Mammary epithelial cell (primary cell): ENCODE data around the gene ARL5C.

Experiments
- CTCF ChIP-seq, 2 donors: IDR thresholded peaks in 1 of 2; conservative IDR thresholded peaks in 1 of 2; 2 replicates each; pipeline ENCODE4 v1.5.1; 2011 to 2012; ENCODE audit warnings: inconsistent platforms in 2 of 2, low read length in 2 of 2, mild to moderate bottlenecking in 2 of 2, control low read depth in 1 of 2, low read depth in 1 of 2; ENCODE audit not compliant: insufficient read depth in 1 of 2; ENCODE audit errors: extremely low read depth in 1 of 2
- EZH2 ChIP-seq: IDR thresholded peaks from 2 replicates; pipeline ENCODE4 v1.6.1; 2012; ENCODE audit warnings: low read length, inconsistent platforms, borderline replicate concordance

DNA sequence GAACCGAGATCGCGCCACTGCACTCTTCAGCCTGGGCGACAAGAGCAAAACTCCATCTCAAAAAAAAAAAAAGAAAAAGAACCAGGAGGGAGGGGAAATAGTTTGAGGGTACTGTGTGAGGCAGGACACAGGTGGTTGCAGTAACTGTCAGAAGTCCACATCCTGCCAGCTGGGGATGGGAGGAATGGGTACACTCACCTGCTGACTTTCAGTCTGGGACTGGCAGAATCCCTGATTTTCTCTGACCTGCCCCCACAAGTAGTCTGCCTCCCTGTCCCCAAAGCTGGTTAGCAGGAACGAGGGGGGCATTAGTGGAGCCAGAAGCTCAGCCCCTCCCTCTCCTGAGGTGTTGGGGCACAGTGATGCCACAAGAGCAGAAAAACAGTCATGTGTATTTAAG is 7.1 kb upstream of the ARL5C start:
- no peak for TF ChIP-seq CTCF (conservative IDR thresholded peaks at IDR 0.05 in 1 of 2, IDR thresholded peaks at IDR 0.05 in 1 of 2; ENCODE audit: extremely low read depth in 1 of 2, insufficient read depth in 1 of 2, low read depth in 1 of 2, low read length in 2 of 2)
- no peak for TF ChIP-seq EZH2
